Raji (cell line): ENCODE data around the gene ASTN1.

Experiments
- POLR2A ChIP-seq: IDR thresholded peaks from 2 replicates; pipeline ENCODE4 v1.6.1; 2011; ENCODE audit warnings: low read depth, low read length, control low read depth; ENCODE audit not compliant: insufficient read depth

Gene ASTN1

GRCh38 chr1:176880955-176881595 lies 283.4 kb downstream of the ASTN1 start:
- TF ChIP-seq POLR2A, result no peak

DNA sequence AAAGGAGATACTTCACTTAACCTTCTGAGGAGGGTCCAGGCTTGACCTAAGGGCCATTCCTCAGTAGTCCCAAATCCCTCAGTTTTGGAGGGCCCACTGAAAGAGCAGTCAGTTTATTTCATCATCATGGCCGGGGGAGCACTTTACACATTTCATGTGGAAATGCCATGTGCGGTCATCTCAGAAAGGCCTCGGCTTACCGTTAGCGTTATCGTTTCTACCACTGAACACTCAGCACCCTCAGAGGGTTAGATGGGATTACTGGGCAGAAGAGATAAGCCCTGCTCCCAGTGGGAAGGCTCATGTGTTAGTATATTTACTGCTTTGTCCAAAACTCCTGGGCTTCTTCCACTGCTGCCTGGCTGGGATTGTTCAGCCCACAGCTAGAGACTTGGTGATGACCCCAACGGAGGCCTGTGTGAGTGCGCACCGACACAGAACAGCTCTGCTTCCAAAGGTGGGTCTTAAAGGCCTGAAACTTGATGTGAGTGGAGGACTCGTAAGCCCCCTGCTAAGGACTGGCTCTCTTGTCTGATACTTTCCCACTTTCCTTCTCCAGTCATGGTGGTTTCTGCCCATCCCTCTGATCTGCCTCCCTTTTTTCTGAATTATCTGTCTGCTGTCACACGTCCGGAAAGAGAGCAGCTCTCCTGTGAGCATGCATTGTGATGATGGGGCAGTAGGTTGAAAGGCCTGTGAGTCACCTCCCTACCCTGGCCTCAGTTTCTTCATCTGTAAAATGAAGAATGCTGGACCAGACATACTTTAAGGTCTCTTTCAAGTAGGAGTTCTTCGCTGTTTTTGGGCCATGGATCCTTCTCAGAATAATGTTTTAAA lies 284.5 kb downstream of the ASTN1 start:
- no peak for TF ChIP-seq POLR2A

- no peak for TF ChIP-seq POLR2A
Observed at GRCh38 chr1:176878750-176879536, 285.6 kb downstream of the ASTN1 start.

DNA sequence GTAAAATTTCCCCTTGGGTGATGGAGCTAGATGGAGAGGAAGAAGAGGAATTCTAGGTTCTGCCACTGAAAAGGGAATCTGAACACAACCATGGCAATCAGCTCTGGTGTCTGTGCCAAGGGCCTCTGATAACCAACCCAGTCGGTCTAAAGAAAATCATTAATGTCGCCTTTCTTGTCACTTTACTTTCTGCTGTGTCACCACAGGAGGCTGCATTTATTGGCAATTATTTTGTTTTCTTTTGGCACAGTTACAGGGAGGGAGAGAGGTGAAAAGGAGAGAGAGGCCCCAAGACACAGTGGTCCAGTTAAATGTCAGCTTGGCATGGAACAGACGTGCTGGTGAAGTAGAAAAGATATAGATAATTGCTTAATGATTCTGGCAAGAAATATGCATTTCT lies 287.0 kb downstream of the ASTN1 start:
- TF ChIP-seq POLR2A, result no peak

DNA sequence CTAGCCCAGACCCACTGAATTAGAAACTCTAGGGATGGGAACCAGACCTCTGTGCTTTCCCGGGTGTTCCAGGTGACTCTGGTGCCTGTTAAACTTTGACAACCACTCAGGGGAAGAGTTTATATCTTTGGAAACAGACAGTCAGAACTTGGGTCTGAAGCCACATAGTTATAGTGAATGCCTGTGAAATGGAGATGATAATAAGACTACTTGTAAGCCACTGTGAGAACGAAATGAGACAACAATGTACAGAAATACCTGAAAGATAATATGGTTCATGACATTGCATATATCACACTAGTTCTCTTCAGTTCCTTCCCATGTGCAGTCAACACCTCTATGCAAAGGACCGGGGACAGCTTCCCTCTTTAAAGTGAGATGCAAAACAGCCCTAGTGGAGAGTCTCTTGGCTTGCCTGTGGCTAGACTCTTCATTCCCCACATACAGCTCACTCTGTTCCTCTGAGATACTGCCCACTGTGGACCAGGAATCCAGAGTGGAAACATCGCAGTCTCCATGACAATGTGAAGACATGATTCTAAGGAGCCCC lies 287.5 kb downstream of the ASTN1 start:
- no peak for TF ChIP-seq POLR2A

GRCh38 chr1:176869577-176869976 lies 294.9 kb downstream of the ASTN1 start:
- TF ChIP-seq POLR2A, result no peak

DNA sequence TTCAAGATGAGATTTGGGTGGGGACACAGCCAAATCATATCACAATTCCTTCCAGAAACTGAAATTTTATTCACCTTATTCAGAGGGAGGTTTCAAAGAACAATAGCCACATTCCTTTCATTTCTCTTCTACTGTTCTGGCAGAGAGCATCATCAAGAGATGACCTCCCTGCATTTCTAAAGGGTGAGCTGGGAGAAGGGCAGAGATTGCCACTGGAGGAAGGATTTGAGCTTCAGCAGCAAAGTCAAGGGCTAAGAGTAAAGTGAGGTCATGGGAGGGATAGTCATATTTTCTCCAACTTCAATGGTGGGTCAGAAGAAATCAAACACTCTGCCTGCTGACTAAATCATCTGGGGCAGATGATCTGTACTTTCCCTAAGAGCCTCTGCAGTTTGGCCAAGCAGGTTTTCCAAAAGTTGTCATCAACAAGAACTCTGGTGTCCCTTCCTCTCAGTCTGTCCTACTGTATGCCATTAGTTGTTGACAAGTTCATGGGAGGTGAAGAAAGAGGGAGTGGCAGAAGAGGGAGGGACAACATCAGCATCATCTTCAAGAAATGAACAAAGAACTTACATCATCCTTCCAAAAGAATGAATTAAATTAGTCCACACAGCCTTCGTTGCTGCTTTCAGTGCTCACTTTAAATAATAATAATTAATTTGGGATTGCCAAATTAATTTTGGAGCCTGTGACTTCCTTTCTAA lies 298.3 kb downstream of the ASTN1 start:
- TF ChIP-seq POLR2A, result no peak

DNA sequence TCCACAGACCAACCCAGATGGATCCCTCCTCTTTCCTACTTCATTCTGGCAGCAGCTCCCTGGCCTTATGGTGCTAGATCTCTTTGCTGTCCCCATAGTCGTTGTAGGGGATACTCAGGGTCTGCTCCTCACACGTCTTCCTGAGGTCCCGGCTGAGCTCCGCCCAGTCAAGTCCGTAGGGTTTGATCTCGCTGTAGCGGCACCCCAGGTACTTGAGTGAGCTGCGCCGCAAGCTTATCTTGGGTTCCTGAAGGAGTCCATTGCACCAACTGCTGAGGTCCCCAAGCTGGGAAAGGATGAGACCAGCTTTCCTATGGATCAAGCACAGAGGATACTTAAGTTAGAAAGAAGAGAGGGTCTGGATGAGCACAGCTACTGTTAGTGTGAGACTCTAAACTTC lies 300.3 kb downstream of the ASTN1 start:
- no peak for TF ChIP-seq POLR2A

DNA sequence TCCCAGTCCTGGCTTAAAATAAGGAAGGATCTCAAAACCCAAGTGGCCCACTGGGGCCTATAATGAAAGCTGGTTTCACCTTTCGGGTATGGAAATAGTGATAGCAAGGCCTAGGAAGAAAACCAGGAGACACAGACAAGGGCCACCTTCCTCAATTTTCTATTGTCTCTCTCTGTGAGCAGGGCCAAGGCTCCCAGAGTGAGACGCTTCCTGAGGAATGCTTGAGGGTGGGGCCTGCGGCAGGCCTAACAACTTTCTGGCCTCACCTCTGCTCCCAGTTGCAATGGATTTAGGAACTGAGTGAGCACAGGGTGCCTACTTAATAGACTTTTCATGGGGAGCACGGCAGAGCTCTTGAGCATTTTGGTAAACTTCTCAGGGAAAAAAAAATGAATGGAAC lies 300.9 kb downstream of the ASTN1 start:
- no peak for TF ChIP-seq POLR2A

GRCh38 chr1:176858433-176858916 lies 306.0 kb downstream of the ASTN1 start:
- TF ChIP-seq POLR2A, result no peak

GRCh38 chr1:176857632-176858031 lies 306.9 kb downstream of the ASTN1 start:
- no peak for TF ChIP-seq POLR2A

- TF ChIP-seq POLR2A, result no peak
Observed at GRCh38 chr1:176854758-176855745, 309.5 kb downstream of the ASTN1 start.

GRCh38 chr1:176854121-176854520 lies 310.4 kb downstream of the ASTN1 start:
- no peak for TF ChIP-seq POLR2A
